CMK (cell line): ENCODE data around the gene MYO9A.
"Not testable (repeated sequence)": the region's sequence is repeated elsewhere in the genome, so short reads cannot be mapped to it uniquely, and the experiment has no call there.

Source experiments
- DNase-seq: peaks from one replicate; pipeline ENCODE4 v3.0.0-alpha.2; 2010; ENCODE audit warnings: low read depth

MYO9A gene

GRCh38 chr15:72140088-72140487, 22.1 kb upstream of the MYO9A start:
- no peak for DNase-seq

- DNase-seq = no peak
Measured at GRCh38 chr15:72139667-72140066, 21.7 kb upstream of the MYO9A start.

- no peak for DNase-seq
Measured at GRCh38 chr15:72136170-72137051, 18.5 kb upstream of the MYO9A start.

- no peak for DNase-seq
Measured at GRCh38 chr15:72135719-72136118, 17.8 kb upstream of the MYO9A start.

- no peak for DNase-seq
Measured at GRCh38 chr15:72133211-72133610, 15.3 kb upstream of the MYO9A start.

- DNase-seq = no peak
Measured at GRCh38 chr15:72131922-72132321, 14.0 kb upstream of the MYO9A start.

- DNase-seq = no peak
Measured at GRCh38 chr15:72130272-72130671, 12.3 kb upstream of the MYO9A start.

GRCh38 chr15:72128359-72128758, 10.4 kb upstream of the MYO9A start:
- no peak for DNase-seq

GRCh38 chr15:72127724-72128322, 9.9 kb upstream of the MYO9A start:
- DNase-seq = no peak

- DNase-seq = no peak
Measured at GRCh38 chr15:72124218-72124617, 6.3 kb upstream of the MYO9A start.

- DNase-seq = no peak
Measured at GRCh38 chr15:72117486-72118016, 399 bp downstream of the MYO9A start.

- no peak for DNase-seq
Measured at GRCh38 chr15:72116731-72117485, 1.0 kb downstream of the MYO9A start.

- DNase-seq = no peak
Measured at GRCh38 chr15:72113347-72114031, 4.5 kb downstream of the MYO9A start.

GRCh38 chr15:72112805-72113204, 5.1 kb downstream of the MYO9A start:
- no peak for DNase-seq

- no peak for DNase-seq
Measured at GRCh38 chr15:72112116-72112515, 5.8 kb downstream of the MYO9A start.

GRCh38 chr15:72110355-72110754, 7.6 kb downstream of the MYO9A start:
- no peak for DNase-seq

GRCh38 chr15:72106068-72106467, 11.9 kb downstream of the MYO9A start:
- DNase-seq = no peak

- no peak for DNase-seq
Measured at GRCh38 chr15:72105111-72105510, 12.8 kb downstream of the MYO9A start.

- not testable (repeated sequence) for DNase-seq
Measured at GRCh38 chr15:72100551-72100950, 17.4 kb downstream of the MYO9A start.

- no peak for DNase-seq
Measured at GRCh38 chr15:72099155-72099554, 18.8 kb downstream of the MYO9A start.

GRCh38 chr15:72098040-72098439, 19.9 kb downstream of the MYO9A start:
- no peak for DNase-seq

- DNase-seq = no peak
Measured at GRCh38 chr15:72096796-72097195, 21.2 kb downstream of the MYO9A start.
